HG03045 (cell line): ENCODE data around the gene RGS7.
"Not testable (repeated sequence)": the region's sequence is repeated elsewhere in the genome, so short reads cannot be mapped to it uniquely, and the experiment has no call there.

Source experiments
- ATAC-seq: cut with Tn5 transposase; IDR thresholded peaks from one replicate; pipeline ENCODE4 v1.9.1; 2021; ENCODE audit warnings: mild to moderate bottlenecking, moderate library complexity; ENCODE audit not compliant: unreplicated experiment

RGS7 gene

GRCh38 chr1:240941701-240942370, 415.2 kb downstream of the RGS7 start:
- ATAC-seq: no peak

- no peak for ATAC-seq
Observed at GRCh38 chr1:240936911-240937668, 419.9 kb downstream of the RGS7 start.

GRCh38 chr1:240935920-240936319, 421.1 kb downstream of the RGS7 start:
- no peak for ATAC-seq

- ATAC-seq: no peak
Observed at GRCh38 chr1:240931031-240931430, 426.0 kb downstream of the RGS7 start.

- ATAC-seq: no peak
Observed at GRCh38 chr1:240928265-240928664, 428.7 kb downstream of the RGS7 start.

GRCh38 chr1:240927821-240928220, 429.2 kb downstream of the RGS7 start:
- no peak for ATAC-seq

- no peak for ATAC-seq
Observed at GRCh38 chr1:240925273-240925672, 431.7 kb downstream of the RGS7 start.

GRCh38 chr1:240917976-240918375, 439.0 kb downstream of the RGS7 start:
- no peak for ATAC-seq

- no peak for ATAC-seq
Observed at GRCh38 chr1:240914506-240914905, 442.5 kb downstream of the RGS7 start.

GRCh38 chr1:240912821-240913220, 444.2 kb downstream of the RGS7 start:
- ATAC-seq: no peak

- ATAC-seq: peak; percentile 49
Observed at GRCh38 chr1:240909701-240910457, 447.1 kb downstream of the RGS7 start.

- ATAC-seq: no peak
Observed at GRCh38 chr1:240906477-240906876, 450.5 kb downstream of the RGS7 start.

GRCh38 chr1:240905225-240905765, 451.7 kb downstream of the RGS7 start:
- no peak for ATAC-seq

- ATAC-seq: not testable (repeated sequence)
Observed at GRCh38 chr1:240895424-240895823, 461.6 kb downstream of the RGS7 start.

- ATAC-seq: no peak
Observed at GRCh38 chr1:240888787-240889048, 468.3 kb downstream of the RGS7 start.

- peak; percentile 62 for ATAC-seq
Observed at GRCh38 chr1:240888039-240888786, 468.8 kb downstream of the RGS7 start.

GRCh38 chr1:240883490-240883889, 473.5 kb downstream of the RGS7 start:
- ATAC-seq: no peak

- ATAC-seq: not testable (repeated sequence)
Observed at GRCh38 chr1:240882656-240883308, 474.2 kb downstream of the RGS7 start.

- ATAC-seq: no peak
Observed at GRCh38 chr1:240878631-240879030, 478.4 kb downstream of the RGS7 start.

- no peak for ATAC-seq
Observed at GRCh38 chr1:240877605-240878004, 479.4 kb downstream of the RGS7 start.
